Measurements from ENCODE around the gene SND1.

The SND1 gene

GRCh38 chr7:127954357-127954748 is 302.4 kb downstream of the SND1 start:
- Histone ChIP-seq H3K79me2 (ENCODE audit: control insufficient read depth, low read length) (no peaks in the 10 kb centered on the region), H3K4me2 (ENCODE audit: low read length) (no peak overlapping the region), H3K4me3 (ENCODE audit: low read length) (no peak overlapping the region), H3F3A (ENCODE audit: control insufficient read depth, insufficient read depth) (no peaks in the 10 kb centered on the region), H3K9me2 (replicated peaks; ENCODE audit: control insufficient read depth, low read length) (no peaks in the 10 kb centered on the region), H3K27ac (ENCODE audit: low read depth, low read length) (no peak overlapping the region), H3K4me1 (ENCODE audit: control insufficient read depth, low read length) (no peaks in the 10 kb centered on the region), H4K20me1 (ENCODE audit: control insufficient read depth, insufficient read depth, low read depth, low read length) (no peaks in the 10 kb centered on the region), H3K36me3 (ENCODE audit: control insufficient read depth, low read length) (peaks cover 15% of the 10 kb centered on the region), H3K9me3 (ENCODE audit: control insufficient read depth, insufficient read depth, low read length) (no peaks in the 10 kb centered on the region), H3K27me3 (ENCODE audit: control insufficient read depth, low read length) (no peaks in the 10 kb centered on the region)
- TF ChIP-seq EZH2phosphoT487 (IDR thresholded peaks at IDR 0.05; ENCODE audit: borderline replicate concordance, low read length) = no peak
- TF ChIP-seq, protein P1, sequence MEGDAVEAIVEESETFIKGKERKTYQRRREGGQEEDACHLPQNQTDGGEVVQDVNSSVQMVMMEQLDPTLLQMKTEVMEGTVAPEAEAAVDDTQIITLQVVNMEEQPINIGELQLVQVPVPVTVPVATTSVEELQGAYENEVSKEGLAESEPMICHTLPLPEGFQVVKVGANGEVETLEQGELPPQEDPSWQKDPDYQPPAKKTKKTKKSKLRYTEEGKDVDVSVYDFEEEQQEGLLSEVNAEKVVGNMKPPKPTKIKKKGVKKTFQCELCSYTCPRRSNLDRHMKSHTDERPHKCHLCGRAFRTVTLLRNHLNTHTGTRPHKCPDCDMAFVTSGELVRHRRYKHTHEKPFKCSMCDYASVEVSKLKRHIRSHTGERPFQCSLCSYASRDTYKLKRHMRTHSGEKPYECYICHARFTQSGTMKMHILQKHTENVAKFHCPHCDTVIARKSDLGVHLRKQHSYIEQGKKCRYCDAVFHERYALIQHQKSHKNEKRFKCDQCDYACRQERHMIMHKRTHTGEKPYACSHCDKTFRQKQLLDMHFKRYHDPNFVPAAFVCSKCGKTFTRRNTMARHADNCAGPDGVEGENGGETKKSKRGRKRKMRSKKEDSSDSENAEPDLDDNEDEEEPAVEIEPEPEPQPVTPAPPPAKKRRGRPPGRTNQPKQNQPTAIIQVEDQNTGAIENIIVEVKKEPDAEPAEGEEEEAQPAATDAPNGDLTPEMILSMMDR (IDR thresholded peaks at IDR 0.05; ENCODE audit: low read depth, low read length, poor library complexity, severe bottlenecking) = no peak

- no peak overlapping the region for H3K4me2 ChIP-seq (ENCODE audit: low read length)
- H3K9me2 ChIP-seq (replicated peaks; ENCODE audit: control insufficient read depth, low read length) = no peaks in the 10 kb centered on the region
- H3K79me2 ChIP-seq (ENCODE audit: control insufficient read depth, low read length) = no peaks in the 10 kb centered on the region
- no peak for TF ChIP-seq EZH2phosphoT487 (IDR thresholded peaks at IDR 0.05; ENCODE audit: borderline replicate concordance, low read length)
- TF ChIP-seq, protein P1 (IDR thresholded peaks at IDR 0.05; ENCODE audit: low read depth, low read length, poor library complexity, severe bottlenecking) = no peak
- H3K27ac ChIP-seq (ENCODE audit: low read depth, low read length) = no peak overlapping the region
- no peaks in the 10 kb centered on the region for H3K27me3 ChIP-seq (ENCODE audit: control insufficient read depth, low read length)
- no peaks in the 10 kb centered on the region for H3K9me3 ChIP-seq (ENCODE audit: control insufficient read depth, insufficient read depth, low read length)
- H3K4me1 ChIP-seq (ENCODE audit: control insufficient read depth, low read length) = no peaks in the 10 kb centered on the region
- H3K4me3 ChIP-seq (ENCODE audit: low read length) = no peak overlapping the region
- H3F3A ChIP-seq (ENCODE audit: control insufficient read depth, insufficient read depth) = no peaks in the 10 kb centered on the region
- H4K20me1 ChIP-seq (ENCODE audit: control insufficient read depth, insufficient read depth, low read depth, low read length) = no peaks in the 10 kb centered on the region
- peaks cover 23% of the 10 kb centered on the region for H3K36me3 ChIP-seq (ENCODE audit: control insufficient read depth, low read length)
Observed at GRCh38 chr7:127955051-127955531, 303.1 kb downstream of the SND1 start.

GRCh38 chr7:127957886-127958285 is 305.9 kb downstream of the SND1 start:
- peaks cover 39% of the 10 kb centered on the region for H3K36me3 ChIP-seq (ENCODE audit: control insufficient read depth, low read length)

More at GRCh38 chr7:127957886-127958285, 305.9 kb downstream of the SND1 start:
- Histone ChIP-seq H4K20me1 (ENCODE audit: control insufficient read depth, insufficient read depth, low read depth, low read length) (no peaks in the 10 kb centered on the region), H3K9me2 (replicated peaks; ENCODE audit: control insufficient read depth, low read length) (no peaks in the 10 kb centered on the region), H3K27me3 (ENCODE audit: control insufficient read depth, low read length) (no peaks in the 10 kb centered on the region), H3K27ac (ENCODE audit: low read depth, low read length) (no peak overlapping the region), H3K9me3 (ENCODE audit: control insufficient read depth, insufficient read depth, low read length) (no peaks in the 10 kb centered on the region), H3K4me3 (ENCODE audit: low read length) (no peak overlapping the region), H3K4me2 (ENCODE audit: low read length) (no peak overlapping the region), H3F3A (ENCODE audit: control insufficient read depth, insufficient read depth) (no peaks in the 10 kb centered on the region), H3K79me2 (ENCODE audit: control insufficient read depth, low read length) (no peaks in the 10 kb centered on the region), H3K4me1 (ENCODE audit: control insufficient read depth, low read length) (no peaks in the 10 kb centered on the region)
- TF ChIP-seq, protein P1 (IDR thresholded peaks at IDR 0.05; ENCODE audit: low read depth, low read length, poor library complexity, severe bottlenecking) = no peak
- no peak for TF ChIP-seq EZH2phosphoT487 (IDR thresholded peaks at IDR 0.05; ENCODE audit: borderline replicate concordance, low read length)
